ENCODE measurements around the gene ATXN10. TPM values are rescaled to one million over a fixed set of nuclear protein-coding genes. Genes with fewer than 3 reads are reported as not detected.

ATXN10 gene
- total and polyA plus RNA-seq, 3 donors from 2014 or later: 171 to 204 (median 176) TPM

- intact Hi-C loops (cut with DNase I; ENCODE audit: low total_unique reads): no loop called here
Measured at GRCh38 chr22:45627489-45628233, 44.0 kb upstream of the ATXN10 start.

GRCh38 chr22:45628515-45628914, 43.1 kb upstream of the ATXN10 start:
- TF ChIP-seq, protein P1, sequence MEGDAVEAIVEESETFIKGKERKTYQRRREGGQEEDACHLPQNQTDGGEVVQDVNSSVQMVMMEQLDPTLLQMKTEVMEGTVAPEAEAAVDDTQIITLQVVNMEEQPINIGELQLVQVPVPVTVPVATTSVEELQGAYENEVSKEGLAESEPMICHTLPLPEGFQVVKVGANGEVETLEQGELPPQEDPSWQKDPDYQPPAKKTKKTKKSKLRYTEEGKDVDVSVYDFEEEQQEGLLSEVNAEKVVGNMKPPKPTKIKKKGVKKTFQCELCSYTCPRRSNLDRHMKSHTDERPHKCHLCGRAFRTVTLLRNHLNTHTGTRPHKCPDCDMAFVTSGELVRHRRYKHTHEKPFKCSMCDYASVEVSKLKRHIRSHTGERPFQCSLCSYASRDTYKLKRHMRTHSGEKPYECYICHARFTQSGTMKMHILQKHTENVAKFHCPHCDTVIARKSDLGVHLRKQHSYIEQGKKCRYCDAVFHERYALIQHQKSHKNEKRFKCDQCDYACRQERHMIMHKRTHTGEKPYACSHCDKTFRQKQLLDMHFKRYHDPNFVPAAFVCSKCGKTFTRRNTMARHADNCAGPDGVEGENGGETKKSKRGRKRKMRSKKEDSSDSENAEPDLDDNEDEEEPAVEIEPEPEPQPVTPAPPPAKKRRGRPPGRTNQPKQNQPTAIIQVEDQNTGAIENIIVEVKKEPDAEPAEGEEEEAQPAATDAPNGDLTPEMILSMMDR (IDR thresholded peaks at IDR 0.05): no peak
- no peak for TF ChIP-seq POLR2A (IDR thresholded peaks at IDR 0.05)
- intact Hi-C loops (cut with DNase I; ENCODE audit: low total_unique reads): no loop called here
- Histone ChIP-seq H3K27me3 (no peaks in the 10 kb centered on the region), H3K36me3 (ENCODE audit: low read depth, missing control alignments) (no peaks in the 10 kb centered on the region), H3K27ac (no peak overlapping the region), H3K4me3 (no peak overlapping the region), H3K4me1 (no peaks in the 10 kb centered on the region), H3K9me3 (no peaks in the 10 kb centered on the region)
- WGBS, 2 donors: 63 to 80% methylated on average over 5 of the region's 5 CpGs
- DNase-seq: no peak

More at GRCh38 chr22:45627489-45628233, 44.0 kb upstream of the ATXN10 start:
- 76 to 85% methylated on average over 22 of the region's 22 CpGs for WGBS, 2 donors
- H3K4me3 ChIP-seq: no peak overlapping the region
- no peaks in the 10 kb centered on the region for H3K27me3 ChIP-seq
- no peaks in the 10 kb centered on the region for H3K36me3 ChIP-seq (ENCODE audit: low read depth, missing control alignments)
- no peak for TF ChIP-seq POLR2A (IDR thresholded peaks at IDR 0.05)
- TF ChIP-seq, protein P1 (IDR thresholded peaks at IDR 0.05): no peak
- no peak overlapping the region for H3K27ac ChIP-seq
- no peak for DNase-seq
- no peaks in the 10 kb centered on the region for H3K4me1 ChIP-seq
- no peaks in the 10 kb centered on the region for H3K9me3 ChIP-seq

DNA sequence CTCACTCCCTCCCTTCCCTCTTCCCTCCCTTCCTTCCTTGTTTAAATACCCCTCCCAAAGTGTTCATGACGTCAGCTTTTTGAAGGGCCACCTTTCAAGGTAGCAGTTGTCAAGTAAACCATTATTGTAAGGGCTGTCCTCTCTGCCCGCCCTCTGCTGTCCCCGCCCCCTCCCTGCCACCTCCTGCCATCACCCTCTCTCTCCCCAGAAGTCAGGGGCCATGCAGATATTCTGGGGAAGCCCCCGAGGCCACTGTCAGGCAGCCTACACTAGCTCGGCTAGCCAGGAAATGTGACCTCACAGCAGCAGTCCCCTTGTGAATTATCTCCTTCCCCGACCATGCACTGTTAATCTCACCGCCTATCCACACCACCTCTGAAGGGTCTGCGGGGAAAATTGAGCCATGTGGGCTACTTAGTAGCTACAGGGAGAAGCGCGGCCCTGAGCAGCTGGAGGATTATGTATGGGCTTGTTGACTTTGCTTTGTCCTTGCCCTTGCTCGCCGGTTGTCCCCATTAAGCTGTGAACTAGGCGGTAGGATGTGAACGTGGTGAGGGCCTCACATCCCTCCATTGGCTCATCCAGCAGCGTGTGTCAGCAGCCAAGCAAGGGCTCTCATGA, 42.1 kb upstream of the ATXN10 start:
- WGBS, 2 donors: 74 to 80% methylated on average over 15 of the region's 15 CpGs
- no peak for TF ChIP-seq POLR2A (IDR thresholded peaks at IDR 0.05)
- TF ChIP-seq, protein P1 (IDR thresholded peaks at IDR 0.05): no peak
- Histone ChIP-seq H3K27me3 (no peaks in the 10 kb centered on the region), H3K9me3 (no peaks in the 10 kb centered on the region), H3K4me1 (no peaks in the 10 kb centered on the region), H3K36me3 (ENCODE audit: low read depth, missing control alignments) (no peaks in the 10 kb centered on the region), H3K4me3 (no peak overlapping the region), H3K27ac (no peak overlapping the region)
- no peak for DNase-seq
- intact Hi-C loops (cut with DNase I; ENCODE audit: low total_unique reads): no loop called here

GRCh38 chr22:45630436-45630835, 41.2 kb upstream of the ATXN10 start:
- WGBS, 2 donors: 93 to 95% methylated on average over 15 of the region's 15 CpGs
- TF ChIP-seq POLR2A (IDR thresholded peaks at IDR 0.05): no peak
- TF ChIP-seq, protein P1 (IDR thresholded peaks at IDR 0.05): no peak
- H3K27me3 ChIP-seq: no peaks in the 10 kb centered on the region

More at GRCh38 chr22:45630436-45630835, 41.2 kb upstream of the ATXN10 start:
- no peaks in the 10 kb centered on the region for H3K36me3 ChIP-seq (ENCODE audit: low read depth, missing control alignments)
- H3K27ac ChIP-seq: no peak overlapping the region
- H3K4me3 ChIP-seq: no peak overlapping the region
- no peaks in the 10 kb centered on the region for H3K4me1 ChIP-seq
- no peak for DNase-seq
- intact Hi-C loops (cut with DNase I; ENCODE audit: low total_unique reads): no loop called here
- no peaks in the 10 kb centered on the region for H3K9me3 ChIP-seq
